ENCODE data around the gene SMAD6.

Gene SMAD6

DNA sequence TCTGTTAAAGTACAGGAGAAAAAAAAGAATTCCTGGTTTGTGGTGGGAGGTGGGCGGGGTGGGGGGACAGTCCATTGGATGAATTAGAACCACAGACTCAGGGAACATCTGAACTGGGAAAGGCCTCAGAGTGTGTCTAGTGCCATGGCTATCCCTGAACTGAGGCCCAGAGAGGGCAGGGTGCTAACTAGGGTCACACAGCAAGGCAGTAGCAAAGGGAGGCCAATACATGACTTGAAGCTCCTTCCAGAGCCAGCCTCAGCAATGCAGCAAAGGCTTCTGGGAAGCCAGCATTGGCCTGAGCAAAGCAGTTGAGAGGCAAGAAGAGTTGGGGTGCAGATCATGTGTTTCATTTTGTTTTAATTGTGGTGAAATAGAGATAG is 85.4 kb downstream of the SMAD6 start:
- no peak for DNase-seq (ENCODE audit: low read depth)
- TF ChIP-seq, protein P1, sequence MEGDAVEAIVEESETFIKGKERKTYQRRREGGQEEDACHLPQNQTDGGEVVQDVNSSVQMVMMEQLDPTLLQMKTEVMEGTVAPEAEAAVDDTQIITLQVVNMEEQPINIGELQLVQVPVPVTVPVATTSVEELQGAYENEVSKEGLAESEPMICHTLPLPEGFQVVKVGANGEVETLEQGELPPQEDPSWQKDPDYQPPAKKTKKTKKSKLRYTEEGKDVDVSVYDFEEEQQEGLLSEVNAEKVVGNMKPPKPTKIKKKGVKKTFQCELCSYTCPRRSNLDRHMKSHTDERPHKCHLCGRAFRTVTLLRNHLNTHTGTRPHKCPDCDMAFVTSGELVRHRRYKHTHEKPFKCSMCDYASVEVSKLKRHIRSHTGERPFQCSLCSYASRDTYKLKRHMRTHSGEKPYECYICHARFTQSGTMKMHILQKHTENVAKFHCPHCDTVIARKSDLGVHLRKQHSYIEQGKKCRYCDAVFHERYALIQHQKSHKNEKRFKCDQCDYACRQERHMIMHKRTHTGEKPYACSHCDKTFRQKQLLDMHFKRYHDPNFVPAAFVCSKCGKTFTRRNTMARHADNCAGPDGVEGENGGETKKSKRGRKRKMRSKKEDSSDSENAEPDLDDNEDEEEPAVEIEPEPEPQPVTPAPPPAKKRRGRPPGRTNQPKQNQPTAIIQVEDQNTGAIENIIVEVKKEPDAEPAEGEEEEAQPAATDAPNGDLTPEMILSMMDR (IDR thresholded peaks at IDR 0.05; ENCODE audit: low read length, missing control alignments), result no peak
- H3K4me3 ChIP-seq (replicated peaks; ENCODE audit: low read depth, low read length), result no peak overlapping the region

DNA sequence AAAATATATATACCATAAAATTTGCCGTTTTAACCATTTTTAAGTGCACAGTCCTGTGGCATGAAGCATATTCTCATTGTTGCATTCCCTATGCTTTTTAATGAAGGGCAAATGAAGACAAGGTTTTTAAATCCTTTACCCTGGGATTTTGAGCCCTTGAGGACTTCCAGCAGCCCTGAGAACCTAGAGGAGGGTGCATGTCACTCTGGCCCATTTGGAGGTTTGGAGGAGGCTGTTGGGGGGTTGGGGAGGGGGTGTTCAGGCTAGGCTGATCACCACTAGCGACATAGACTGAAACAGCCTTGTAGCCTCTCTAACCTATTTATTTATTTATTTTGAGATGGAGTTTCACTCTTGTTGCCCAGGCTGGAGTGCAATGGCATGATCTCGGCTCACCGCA is 86.0 kb downstream of the SMAD6 start:
- no peak overlapping the region for H3K4me3 ChIP-seq (replicated peaks; ENCODE audit: low read depth, low read length)
- TF ChIP-seq, protein P1 (IDR thresholded peaks at IDR 0.05; ENCODE audit: low read length, missing control alignments), result no peak
- no peak for DNase-seq (ENCODE audit: low read depth)

DNA sequence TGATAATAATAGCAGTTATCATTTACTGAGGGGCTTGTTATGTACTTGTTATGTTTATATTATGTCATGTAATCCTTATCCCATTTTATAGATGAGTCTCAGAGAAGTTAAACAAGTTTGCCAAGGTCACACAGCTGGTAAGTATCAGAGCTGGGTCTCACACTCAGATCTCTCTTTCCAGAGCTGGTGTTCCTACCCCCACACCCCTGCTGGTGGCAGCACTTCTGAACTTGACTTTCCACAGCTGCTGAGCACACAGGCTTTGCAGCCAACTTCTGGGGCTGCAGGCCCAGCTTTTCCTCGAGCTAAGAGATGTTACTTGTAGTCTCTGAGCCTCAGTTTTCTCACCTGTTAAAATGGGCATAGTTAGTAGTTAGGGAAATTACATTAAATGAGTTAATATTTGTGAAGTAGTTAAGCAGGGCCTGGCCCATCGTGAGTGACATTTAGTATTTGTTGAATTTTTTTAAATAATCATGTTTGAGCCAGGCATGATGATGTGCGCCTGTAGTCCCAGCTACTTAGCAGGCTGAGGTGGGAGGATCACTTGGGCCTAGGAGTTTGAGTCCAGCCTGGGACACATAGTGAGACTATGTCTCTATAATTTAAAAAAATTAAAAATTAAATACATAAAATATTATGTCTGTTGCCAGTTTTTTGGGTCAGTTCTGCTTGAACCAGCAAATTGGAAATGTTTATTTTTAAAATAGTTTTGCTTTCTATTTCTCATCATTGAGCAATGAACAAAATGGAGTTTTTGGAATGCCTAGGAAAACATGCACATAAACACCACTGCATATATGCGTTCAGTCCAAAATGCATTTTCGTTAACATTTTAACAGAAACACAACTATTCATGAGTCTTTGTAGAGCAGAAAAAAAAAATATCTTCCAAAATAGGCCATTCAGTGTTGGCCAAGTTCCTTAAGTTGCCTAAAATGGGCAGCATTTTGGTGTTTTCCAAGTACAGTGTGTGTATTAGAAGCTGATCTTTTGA is 87.3 kb downstream of the SMAD6 start:
- H3K4me3 ChIP-seq (replicated peaks; ENCODE audit: low read depth, low read length), result no peak overlapping the region
- DNase-seq (ENCODE audit: low read depth), result peak; percentile 84
- TF ChIP-seq, protein P1 (IDR thresholded peaks at IDR 0.05; ENCODE audit: low read length, missing control alignments), result peak; percentile 77

DNA sequence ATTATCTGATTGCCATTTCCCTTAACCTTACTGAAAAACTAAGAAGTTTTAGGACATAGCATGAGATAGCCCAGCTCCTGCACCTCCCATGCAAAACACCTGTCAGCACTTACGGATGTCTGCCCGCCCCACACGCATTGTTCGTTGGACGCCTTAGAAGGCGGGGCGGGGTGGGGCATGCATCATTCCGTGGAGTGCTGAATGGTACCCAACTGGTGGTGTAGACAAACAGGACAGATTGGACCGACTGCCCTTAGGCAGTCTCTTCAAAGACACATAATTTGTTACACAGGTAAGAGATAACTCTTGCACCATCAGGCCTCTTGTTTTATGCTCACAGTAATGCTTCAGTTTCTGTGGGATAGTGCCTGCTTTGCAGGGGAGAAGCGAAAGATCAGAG is 93.8 kb downstream of the SMAD6 start:
- TF ChIP-seq, protein P1 (IDR thresholded peaks at IDR 0.05; ENCODE audit: low read length, missing control alignments), result no peak
- H3K4me3 ChIP-seq (replicated peaks; ENCODE audit: low read depth, low read length), result no peak overlapping the region
- no peak for DNase-seq (ENCODE audit: low read depth)

DNA sequence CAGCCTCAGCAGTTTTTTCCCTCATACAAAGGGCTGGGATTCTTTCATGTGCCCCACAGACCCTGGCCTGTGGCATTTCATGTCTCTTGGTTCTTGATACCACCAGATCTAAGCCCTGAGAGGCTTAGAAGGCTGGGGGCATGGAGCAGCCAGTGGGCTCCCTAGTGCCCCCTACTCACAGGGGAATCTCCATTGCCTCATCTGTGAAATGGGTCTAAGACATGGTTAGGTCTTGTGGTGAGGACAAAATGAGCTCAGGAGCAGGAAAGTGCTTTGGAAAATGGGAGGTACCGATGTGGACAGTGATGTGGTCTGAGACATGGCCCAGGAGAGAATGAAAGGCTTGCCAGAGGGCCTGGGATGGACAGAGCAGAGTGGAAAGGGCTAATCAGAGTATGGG is 94.3 kb downstream of the SMAD6 start:
- TF ChIP-seq, protein P1 (IDR thresholded peaks at IDR 0.05; ENCODE audit: low read length, missing control alignments), result no peak
- no peak for DNase-seq (ENCODE audit: low read depth)
- H3K4me3 ChIP-seq (replicated peaks; ENCODE audit: low read depth, low read length), result no peak overlapping the region

DNA sequence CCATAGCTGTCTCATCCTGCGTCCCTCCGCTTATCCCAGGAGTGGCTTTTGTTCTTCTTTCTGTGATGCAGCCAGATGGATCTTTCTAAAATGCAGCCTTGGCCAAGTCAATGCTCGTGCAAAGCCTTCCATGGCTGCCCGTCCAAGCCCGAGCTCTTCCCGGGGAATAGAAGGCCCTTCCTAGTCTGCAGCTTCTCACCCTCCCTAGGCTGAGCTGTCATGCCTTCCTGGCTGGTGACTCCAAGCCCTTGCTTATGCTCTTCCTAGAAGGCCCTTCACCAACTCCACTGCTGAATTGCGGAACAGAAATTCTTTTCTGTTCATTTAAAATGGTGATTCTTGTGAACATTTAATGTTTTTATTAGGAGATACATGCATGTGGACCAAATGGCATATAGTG is 95.9 kb downstream of the SMAD6 start:
- no peak overlapping the region for H3K4me3 ChIP-seq (replicated peaks; ENCODE audit: low read depth, low read length)
- DNase-seq (ENCODE audit: low read depth), result no peak

More for the DNA sequence above, 95.9 kb downstream of the SMAD6 start:
- TF ChIP-seq, protein P1 (IDR thresholded peaks at IDR 0.05; ENCODE audit: low read length, missing control alignments), result no peak

Data from fibroblast of pulmonary artery (primary cell).